Astrocyte (in vitro differentiated cells and primary cell): ENCODE measurements around the gene HSPA12B. TPM values are rescaled to one million over a fixed set of nuclear protein-coding genes. Genes with fewer than 3 reads are reported as not detected.

ENCODE experiments used
- DNase-seq: peaks from one replicate; pipeline ENCODE4 v3.0.0-alpha.2; 2010; ENCODE audit warnings: low read depth
- FAIRE-seq: peaks from 2 replicates; lab custom pipeline; 2011; peaks lifted over from hg19 to GRCh38; lab: Jason Lieb, UNC
- H2AFZ ChIP-seq: 2 replicates; pipeline ENCODE4 v1.6.0; 2012; ENCODE audit warnings: low read depth, low read length, inconsistent platforms
- H3K27ac ChIP-seq: 2 replicates; pipeline ENCODE4 v1.5.1; 2011; ENCODE audit warnings: low read depth, low read length, inconsistent platforms
- H3K27me3 ChIP-seq: 2 replicates; pipeline ENCODE4 v1.6.0; 2011; ENCODE audit warnings: low read length, inconsistent platforms; ENCODE audit not compliant: insufficient read depth
- H3K36me3 ChIP-seq: 2 replicates; pipeline ENCODE4 v1.5.1; 2011; ENCODE audit warnings: low read length, inconsistent platforms; ENCODE audit not compliant: insufficient read depth
- H3K4me1 ChIP-seq: 2 replicates; pipeline ENCODE4 v1.5.1; 2011; ENCODE audit warnings: low read length, inconsistent platforms; ENCODE audit not compliant: insufficient read depth
- H3K4me2 ChIP-seq: 2 replicates; pipeline ENCODE4 v1.6.0; 2012; ENCODE audit warnings: low read length, inconsistent platforms
- H3K4me3 ChIP-seq: 2 replicates; pipeline ENCODE4 v1.5.1; 2011; ENCODE audit warnings: low read depth, mild to moderate bottlenecking, low read length, inconsistent platforms; ENCODE audit not compliant: insufficient read depth
- H3K79me2 ChIP-seq: 2 replicates; pipeline ENCODE4 v1.6.0; 2012; ENCODE audit warnings: mild to moderate bottlenecking, low read length, inconsistent platforms; ENCODE audit not compliant: insufficient read depth
- H3K9ac ChIP-seq: 2 replicates; pipeline ENCODE4 v1.6.0; 2012; ENCODE audit warnings: mild to moderate bottlenecking, low read length, inconsistent platforms
- H3K9me3 ChIP-seq: 2 replicates; pipeline ENCODE4 v1.5.1; 2012; ENCODE audit warnings: low read depth, mild to moderate bottlenecking, low read length, inconsistent platforms; ENCODE audit not compliant: insufficient read depth
- H4K20me1 ChIP-seq: 2 replicates; pipeline ENCODE4 v1.6.0; 2012; ENCODE audit warnings: low read length, inconsistent platforms; ENCODE audit not compliant: insufficient read depth
- H3K27ac Mint-ChIP-seq: one replicate; pipeline ENCODE4 v1.8.0; 2021; ENCODE audit warnings: mild to moderate bottlenecking, mixed read lengths; ENCODE audit not compliant: unreplicated experiment
- H3K27me3 Mint-ChIP-seq: one replicate; pipeline ENCODE4 v1.8.0; 2021; ENCODE audit warnings: low read depth, mixed read lengths; ENCODE audit not compliant: unreplicated experiment
- H3K36me3 Mint-ChIP-seq: one replicate; pipeline ENCODE4 v1.8.0; 2021; ENCODE audit warnings: low read depth, mixed read lengths; ENCODE audit not compliant: unreplicated experiment
- H3K4me1 Mint-ChIP-seq: one replicate; pipeline ENCODE4 v1.8.0; 2021; ENCODE audit warnings: low read depth, mixed read lengths; ENCODE audit not compliant: unreplicated experiment
- H3K4me3 Mint-ChIP-seq: one replicate; pipeline ENCODE4 v1.8.0; 2021; ENCODE audit warnings: mild to moderate bottlenecking, moderate library complexity, mixed read lengths; ENCODE audit not compliant: unreplicated experiment
- H3K9me3 Mint-ChIP-seq: one replicate; pipeline ENCODE4 v1.8.0; 2021; ENCODE audit warnings: mild to moderate bottlenecking, mixed read lengths; ENCODE audit not compliant: unreplicated experiment
- CTCF ChIP-seq: IDR thresholded peaks from 2 replicates; pipeline ENCODE4 v1.5.1; 2011; ENCODE audit warnings: low read depth, mild to moderate bottlenecking, inconsistent platforms, low read length, moderate library complexity; ENCODE audit not compliant: insufficient read depth
- EZH2 ChIP-seq: IDR thresholded peaks from 2 replicates; pipeline ENCODE4 v1.6.1; 2012; ENCODE audit warnings: mild to moderate bottlenecking, low read length, inconsistent platforms; ENCODE audit not compliant: insufficient read depth
- total RNA-seq: library from RNA; stranded (reverse); gene quantifications from 2 replicates; pipeline ENCODE4 v1.2.1, GENCODE V29; 2021

Gene HSPA12B
- total RNA-seq, 1 donor from 2014 or later: not detected

DNA sequence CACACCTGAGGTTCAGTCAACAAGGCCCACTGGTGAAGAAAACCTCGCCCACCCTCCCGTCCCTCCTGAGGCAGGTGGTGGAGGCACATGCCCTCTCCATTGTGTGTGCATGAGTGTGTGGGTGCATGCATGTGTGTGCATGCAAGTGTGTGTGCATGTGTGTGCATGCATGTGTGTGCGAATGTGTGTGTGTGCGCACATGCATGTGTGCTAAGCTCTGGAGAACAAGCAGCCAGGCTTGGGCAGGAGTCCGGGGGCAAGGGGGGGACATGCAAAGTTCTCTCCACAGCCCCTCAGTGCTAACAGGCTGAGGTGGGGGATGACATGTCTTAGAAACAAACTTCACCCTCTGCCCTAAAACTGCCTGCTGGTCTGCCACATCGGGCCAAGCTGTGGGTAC lies 3.1 kb upstream of the HSPA12B start:
- Histone ChIP-seq H3K9me3 (no peaks in the 10 kb centered on the region), H3K36me3 (no peaks in the 10 kb centered on the region), H4K20me1 (no peaks in the 10 kb centered on the region), H3K79me2 (no peaks in the 10 kb centered on the region), H2AFZ (no peak overlapping the region), H3K4me1 (peaks cover 6% of the 10 kb centered on the region), H3K4me2 (no peak overlapping the region), H3K9ac (no peak overlapping the region), H3K27ac (no peak overlapping the region), H3K4me3 (no peak overlapping the region), H3K27me3 (peaks cover 23% of the 10 kb centered on the region)
- Mint-ChIP-seq H3K4me3 (no peak overlapping the region), H3K27ac (no peak overlapping the region), H3K4me1 (peaks cover 6% of the 10 kb centered on the region), H3K9me3 (peaks cover 2% of the 10 kb centered on the region), H3K36me3 (no peaks in the 10 kb centered on the region), H3K27me3 (peaks cover 63% of the 10 kb centered on the region)
- DNase-seq (no peak), FAIRE-seq (no peak)
- TF ChIP-seq EZH2: no peak
- no peak for TF ChIP-seq CTCF

- H3K27me3 ChIP-seq: peaks cover 20% of the 10 kb centered on the region
- Mint-ChIP-seq H3K4me3 (no peak overlapping the region), H3K27me3 (peaks cover 67% of the 10 kb centered on the region)
Measured at GRCh38 chr20:3729811-3730540, 2.5 kb upstream of the HSPA12B start.

More at GRCh38 chr20:3729811-3730540, 2.5 kb upstream of the HSPA12B start:
- TF ChIP-seq EZH2 (no peak), CTCF (no peak)
- H3K27ac Mint-ChIP-seq: no peak overlapping the region
- Histone ChIP-seq H3K79me2 (no peaks in the 10 kb centered on the region), H3K4me1 (peaks cover 6% of the 10 kb centered on the region), H3K4me2 (no peak overlapping the region), H3K4me3 (no peak overlapping the region), H3K27ac (no peak overlapping the region), H3K36me3 (no peaks in the 10 kb centered on the region), H4K20me1 (no peaks in the 10 kb centered on the region), H3K9me3 (no peaks in the 10 kb centered on the region), H2AFZ (no peak overlapping the region), H3K9ac (no peak overlapping the region)
- FAIRE-seq (no peak), DNase-seq (no peak)
- H3K36me3 Mint-ChIP-seq: no peaks in the 10 kb centered on the region
- H3K4me1 Mint-ChIP-seq: peaks cover 6% of the 10 kb centered on the region
- H3K9me3 Mint-ChIP-seq: peaks cover 2% of the 10 kb centered on the region
